Nephron progenitor cell (in vitro differentiated cells): ENCODE measurements around the gene PRICKLE3.
A peak's percentile ranks its signal among the peaks of the same experiment; 100 is the strongest.

ENCODE experiments used
- DNase-seq: peaks from one replicate; pipeline ENCODE4 v3.0.0; 2021
- H3K27ac Mint-ChIP-seq: 2 replicates; pipeline ENCODE4 v1.8.0; 2021; ENCODE audit warnings: mild to moderate bottlenecking, moderate library complexity, mixed read lengths
- H3K27me3 Mint-ChIP-seq: 2 replicates; pipeline ENCODE4 v1.8.0; 2021; ENCODE audit warnings: mild to moderate bottlenecking, low read depth, mixed read lengths; ENCODE audit not compliant: poor library complexity
- H3K36me3 Mint-ChIP-seq: 2 replicates; pipeline ENCODE4 v1.8.0; 2021; ENCODE audit warnings: low read depth, mixed read lengths
- H3K4me1 Mint-ChIP-seq: 2 replicates; pipeline ENCODE4 v1.8.0; 2021; ENCODE audit warnings: mixed read lengths
- H3K4me3 Mint-ChIP-seq: 2 replicates; pipeline ENCODE4 v1.8.0; 2021; ENCODE audit warnings: mild to moderate bottlenecking, moderate library complexity, mixed read lengths
- H3K9me3 Mint-ChIP-seq: 2 replicates; pipeline ENCODE4 v1.8.0; 2021; ENCODE audit warnings: mild to moderate bottlenecking, moderate library complexity, mixed read lengths
- CTCF ChIP-seq: fragments of 200-600 bp; sonication (generic); IDR thresholded peaks from 2 replicates; pipeline ENCODE4 v1.5.0; 2021; ENCODE audit warnings: antibody characterized with exemption

Gene PRICKLE3

GRCh38 chrX:49204017-49204416 is 17.8 kb upstream of the PRICKLE3 start:
- no peaks in the 10 kb centered on the region for H3K36me3 Mint-ChIP-seq
- TF ChIP-seq CTCF = no peak
- peaks cover 16% of the 10 kb centered on the region for H3K27me3 Mint-ChIP-seq
- no peak overlapping the region for H3K4me3 Mint-ChIP-seq
- peaks cover 38% of the 10 kb centered on the region for H3K9me3 Mint-ChIP-seq
- H3K27ac Mint-ChIP-seq = no peak overlapping the region
- H3K4me1 Mint-ChIP-seq = peaks cover 5% of the 10 kb centered on the region
- DNase-seq = no peak

DNA sequence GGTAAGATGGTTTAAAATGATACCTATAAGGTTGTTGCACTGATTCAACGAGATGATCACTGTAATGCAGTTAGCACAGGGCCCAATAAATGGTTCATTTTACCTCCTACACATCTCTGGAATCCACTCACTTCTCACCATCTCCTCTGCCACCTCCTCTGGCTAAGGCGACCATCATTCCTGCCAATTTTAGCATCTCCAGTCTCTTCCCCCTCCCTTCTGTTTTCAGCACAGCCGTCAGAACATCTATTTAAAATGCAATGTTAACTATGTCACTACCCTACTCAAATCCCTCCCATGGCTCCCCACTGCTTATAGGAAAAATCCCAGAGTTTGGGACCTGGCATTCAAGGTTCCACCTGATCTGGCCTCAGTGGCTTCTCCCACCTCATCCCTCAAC is 17.4 kb upstream of the PRICKLE3 start:
- H3K27ac Mint-ChIP-seq = no peak overlapping the region
- no peak for DNase-seq
- H3K36me3 Mint-ChIP-seq = no peaks in the 10 kb centered on the region
- peaks cover 40% of the 10 kb centered on the region for H3K9me3 Mint-ChIP-seq
- no peak overlapping the region for H3K4me3 Mint-ChIP-seq
- no peak for TF ChIP-seq CTCF
- H3K27me3 Mint-ChIP-seq = peaks cover 20% of the 10 kb centered on the region
- peaks cover 5% of the 10 kb centered on the region for H3K4me1 Mint-ChIP-seq

- DNase-seq = no peak
- H3K27me3 Mint-ChIP-seq = peaks cover 35% of the 10 kb centered on the region
- no peak for TF ChIP-seq CTCF
- H3K27ac Mint-ChIP-seq = no peak overlapping the region
- peaks cover 5% of the 10 kb centered on the region for H3K4me1 Mint-ChIP-seq
- H3K9me3 Mint-ChIP-seq = peaks cover 45% of the 10 kb centered on the region
- H3K36me3 Mint-ChIP-seq = no peaks in the 10 kb centered on the region
- H3K4me3 Mint-ChIP-seq = no peak overlapping the region
Measured at GRCh38 chrX:49202022-49202421, 15.8 kb upstream of the PRICKLE3 start.

- H3K27ac Mint-ChIP-seq = no peak within 1 kb of the TSS
- H3K36me3 Mint-ChIP-seq = no peaks in the 10 kb centered on the region
- DNase-seq = peak; percentile 92
- H3K9me3 Mint-ChIP-seq = peaks cover 54% of the 10 kb centered on the region
- H3K4me3 Mint-ChIP-seq = no peak within 1 kb of the TSS
- H3K27me3 Mint-ChIP-seq = peaks cover 35% of the 10 kb centered on the region
- peaks cover 5% of the 10 kb centered on the region for H3K4me1 Mint-ChIP-seq
- TF ChIP-seq CTCF = no peak
Measured at GRCh38 chrX:49199906-49200771, 14.0 kb upstream of the PRICKLE3 start, which contains the start of gene SYP. Gene SYP (minus strand): TSS chrX:49200193. CDS start chrX:49200186, 7 bp downstream.

GRCh38 chrX:49199315-49199595 is 13.1 kb upstream of the PRICKLE3 start:
- H3K27ac Mint-ChIP-seq = no peak overlapping the region
- H3K4me1 Mint-ChIP-seq = peaks cover 5% of the 10 kb centered on the region
- no peak for TF ChIP-seq CTCF
- peaks cover 56% of the 10 kb centered on the region for H3K9me3 Mint-ChIP-seq
- H3K4me3 Mint-ChIP-seq = no peak overlapping the region
- H3K36me3 Mint-ChIP-seq = no peaks in the 10 kb centered on the region
- no peak for DNase-seq
- H3K27me3 Mint-ChIP-seq = peaks cover 38% of the 10 kb centered on the region
